Fibroblast of villous mesenchyme (primary cell): ENCODE data around the gene ECSIT. TPM values are rescaled to one million over a fixed set of nuclear protein-coding genes. Genes with fewer than 3 reads are reported as not detected.

Source experiments
- DNase-seq: peaks from one replicate; pipeline ENCODE4 v3.0.0-alpha.2; 2010; ENCODE audit warnings: low read depth
- H3K4me3 ChIP-seq: 2 replicates; pipeline ENCODE4 v1.5.1; 2011; ENCODE audit warnings: low read depth, mild to moderate bottlenecking, low read length
- CTCF ChIP-seq: IDR thresholded peaks from 2 replicates; pipeline ENCODE4 v1.5.1; 2012; ENCODE audit warnings: low read depth, mild to moderate bottlenecking, low read length; ENCODE audit not compliant: insufficient read depth
- small RNA-seq: library from RNA; depleted of rRNA; stranded (forward); fragments of <200 nt; gene quantifications from one replicate; pipeline ENCODE3, GENCODE V24; 2012
- total RNA-seq: library from RNA; depleted of rRNA; stranded (reverse); fragments of >200 nt; gene quantifications from 2 replicates; pipeline ENCODE4 v1.2.3, GENCODE V29; 2012

ECSIT gene
- total RNA-seq, 1 donor, result 22.9 TPM

- no peak for DNase-seq
- no peak overlapping the region for H3K4me3 ChIP-seq
- TF ChIP-seq CTCF, result no peak
Observed at GRCh38 chr19:11457115-11457514, 71.8 kb downstream of the ECSIT start.

GRCh38 chr19:11456659-11457058, 72.3 kb downstream of the ECSIT start:
- no peak for TF ChIP-seq CTCF
- DNase-seq, result no peak
- no peak overlapping the region for H3K4me3 ChIP-seq

Small RNA genes within 50 kb of the gene (small RNA-seq; reads per million reads assigned to genes)
- not detected for gene MIR7974
- gene RN7SL833P, result not detected

Other genes starting within 250 kb of the ECSIT start
- not detected in 2 replicates for gene TSPAN16, start 233.0 kb downstream of the ECSIT start, total RNA-seq
- 8.7 and 9.1 TPM in 2 replicates for gene RAB3D, start 189.5 kb downstream of the ECSIT start, total RNA-seq
- 96.7 and 121 TPM in 2 replicates for gene TMEM205, start 182.9 kb downstream of the ECSIT start, total RNA-seq
- gene CCDC159, start 182.6 kb downstream of the ECSIT start, total RNA-seq, result 6.0 and 6.4 TPM in 2 replicates
- 16.8 and 20.6 TPM in 2 replicates for gene PLPPR2, start 173.7 kb downstream of the ECSIT start, total RNA-seq
- gene SWSAP1, start 154.5 kb downstream of the ECSIT start, total RNA-seq, result 0.86 and 1.3 TPM in 2 replicates
- 5.6 and 6.8 TPM in 2 replicates for gene EPOR, start 144.8 kb downstream of the ECSIT start, total RNA-seq
- 0.32 and 1.3 TPM in 2 replicates for gene RGL3, start 109.8 kb downstream of the ECSIT start, total RNA-seq
- gene ODAD3, start 94.0 kb downstream of the ECSIT start, total RNA-seq, result under 0.01 and 0.43 TPM in 2 replicates
- gene PRKCSH, start 93.5 kb downstream of the ECSIT start, total RNA-seq, result 85.5 and 93.1 TPM in 2 replicates
- gene ELAVL3, start 48.1 kb downstream of the ECSIT start, total RNA-seq, result not detected in 2 replicates
- 3.9 and 4.7 TPM in 2 replicates for gene ZNF653, start 23.3 kb downstream of the ECSIT start, total RNA-seq
- 61.3 and 148 TPM in 2 replicates for gene CNN1, start 9.7 kb upstream of the ECSIT start, total RNA-seq
- gene ELOF1, start 30.1 kb upstream of the ECSIT start, total RNA-seq, result 31.1 and 36.7 TPM in 2 replicates
- gene ACP5, start 48.5 kb upstream of the ECSIT start, total RNA-seq, result 0.43 and 2.3 TPM in 2 replicates
- gene ZNF627, start 68.3 kb upstream of the ECSIT start, total RNA-seq, result 16.8 and 19.0 TPM in 2 replicates
- gene ZNF823, start 209.8 kb upstream of the ECSIT start, total RNA-seq, result 5.2 and 5.6 TPM in 2 replicates
- 5.6 and 6.8 TPM in 2 replicates for gene ZNF441, start 237.9 kb upstream of the ECSIT start, total RNA-seq